ENCODE results near the gene EHMT2. TPM values are rescaled to one million over a fixed set of nuclear protein-coding genes. Genes with fewer than 3 reads are reported as not detected.
A peak's percentile ranks its signal among the peaks of the same experiment; 100 is the strongest.

Gene EHMT2
- total and polyA plus RNA-seq, 2 of the 13 experiments (the other 11 are each of a cell fraction or from before 2014, with no cell fraction given), result 55.2 to 69.2 TPM

- TF ChIP-seq SETDB1 (CRISPR knock-in tag; IDR thresholded peaks at IDR 0.05; ENCODE audit: borderline replicate concordance) (no peak), ZBTB7A (CRISPR knock-in tag; IDR thresholded peaks at IDR 0.05) (0 out of 2 replicates have a peak, but pooled peaks have one; percentile 46), ZNF720 (CRISPR knock-in tag; IDR thresholded peaks at IDR 0.05) (no peak), PBX2 (CRISPR knock-in tag; IDR thresholded peaks at IDR 0.05) (no peak), U2AF2 (IDR thresholded peaks at IDR 0.05; ENCODE audit: low read depth, low read length) (peak; percentile 12; the same call in 1 of the 2 replicates), ZBTB38 (CRISPR knock-in tag; IDR thresholded peaks at IDR 0.05) (peak; percentile 77), PRPF4 (IDR thresholded peaks at IDR 0.05; ENCODE audit: low read depth, low read length, poor library complexity, severe bottlenecking) (no peak), PCBP1 (IDR thresholded peaks at IDR 0.05; ENCODE audit: borderline replicate concordance, low read depth, low read length) (no peak), RORA (CRISPR knock-in tag; IDR thresholded peaks at IDR 0.05) (no peak), ZFY (CRISPR knock-in tag; IDR thresholded peaks at IDR 0.05) (peak; percentile 90), FOXO4 (CRISPR knock-in tag; conservative IDR thresholded peaks at IDR 0.05) (no peak), ZNF274 (CRISPR knock-in tag; IDR thresholded peaks at IDR 0.05) (peak; percentile 79), SP4 (CRISPR knock-in tag; IDR thresholded peaks at IDR 0.05) (peak; percentile 26; the same call in 1 of the 2 replicates), SRY (CRISPR knock-in tag; IDR thresholded peaks at IDR 0.05) (peak; percentile 42; the same call in 1 of the 2 replicates), AGO2 (optimal IDR thresholded peaks at IDR 0.05; ENCODE audit: low read depth, low read length) (peak; percentile 100)
- TF ChIP-seq, protein P1, sequence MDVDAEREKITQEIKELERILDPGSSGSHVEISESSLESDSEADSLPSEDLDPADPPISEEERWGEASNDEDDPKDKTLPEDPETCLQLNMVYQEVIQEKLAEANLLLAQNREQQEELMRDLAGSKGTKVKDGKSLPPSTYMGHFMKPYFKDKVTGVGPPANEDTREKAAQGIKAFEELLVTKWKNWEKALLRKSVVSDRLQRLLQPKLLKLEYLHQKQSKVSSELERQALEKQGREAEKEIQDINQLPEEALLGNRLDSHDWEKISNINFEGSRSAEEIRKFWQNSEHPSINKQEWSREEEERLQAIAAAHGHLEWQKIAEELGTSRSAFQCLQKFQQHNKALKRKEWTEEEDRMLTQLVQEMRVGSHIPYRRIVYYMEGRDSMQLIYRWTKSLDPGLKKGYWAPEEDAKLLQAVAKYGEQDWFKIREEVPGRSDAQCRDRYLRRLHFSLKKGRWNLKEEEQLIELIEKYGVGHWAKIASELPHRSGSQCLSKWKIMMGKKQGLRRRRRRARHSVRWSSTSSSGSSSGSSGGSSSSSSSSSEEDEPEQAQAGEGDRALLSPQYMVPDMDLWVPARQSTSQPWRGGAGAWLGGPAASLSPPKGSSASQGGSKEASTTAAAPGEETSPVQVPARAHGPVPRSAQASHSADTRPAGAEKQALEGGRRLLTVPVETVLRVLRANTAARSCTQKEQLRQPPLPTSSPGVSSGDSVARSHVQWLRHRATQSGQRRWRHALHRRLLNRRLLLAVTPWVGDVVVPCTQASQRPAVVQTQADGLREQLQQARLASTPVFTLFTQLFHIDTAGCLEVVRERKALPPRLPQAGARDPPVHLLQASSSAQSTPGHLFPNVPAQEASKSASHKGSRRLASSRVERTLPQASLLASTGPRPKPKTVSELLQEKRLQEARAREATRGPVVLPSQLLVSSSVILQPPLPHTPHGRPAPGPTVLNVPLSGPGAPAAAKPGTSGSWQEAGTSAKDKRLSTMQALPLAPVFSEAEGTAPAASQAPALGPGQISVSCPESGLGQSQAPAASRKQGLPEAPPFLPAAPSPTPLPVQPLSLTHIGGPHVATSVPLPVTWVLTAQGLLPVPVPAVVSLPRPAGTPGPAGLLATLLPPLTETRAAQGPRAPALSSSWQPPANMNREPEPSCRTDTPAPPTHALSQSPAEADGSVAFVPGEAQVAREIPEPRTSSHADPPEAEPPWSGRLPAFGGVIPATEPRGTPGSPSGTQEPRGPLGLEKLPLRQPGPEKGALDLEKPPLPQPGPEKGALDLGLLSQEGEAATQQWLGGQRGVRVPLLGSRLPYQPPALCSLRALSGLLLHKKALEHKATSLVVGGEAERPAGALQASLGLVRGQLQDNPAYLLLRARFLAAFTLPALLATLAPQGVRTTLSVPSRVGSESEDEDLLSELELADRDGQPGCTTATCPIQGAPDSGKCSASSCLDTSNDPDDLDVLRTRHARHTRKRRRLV (CRISPR knock-in tag; IDR thresholded peaks at IDR 0.05), result peak; percentile 92
- TF ChIP-seq, protein P2, sequence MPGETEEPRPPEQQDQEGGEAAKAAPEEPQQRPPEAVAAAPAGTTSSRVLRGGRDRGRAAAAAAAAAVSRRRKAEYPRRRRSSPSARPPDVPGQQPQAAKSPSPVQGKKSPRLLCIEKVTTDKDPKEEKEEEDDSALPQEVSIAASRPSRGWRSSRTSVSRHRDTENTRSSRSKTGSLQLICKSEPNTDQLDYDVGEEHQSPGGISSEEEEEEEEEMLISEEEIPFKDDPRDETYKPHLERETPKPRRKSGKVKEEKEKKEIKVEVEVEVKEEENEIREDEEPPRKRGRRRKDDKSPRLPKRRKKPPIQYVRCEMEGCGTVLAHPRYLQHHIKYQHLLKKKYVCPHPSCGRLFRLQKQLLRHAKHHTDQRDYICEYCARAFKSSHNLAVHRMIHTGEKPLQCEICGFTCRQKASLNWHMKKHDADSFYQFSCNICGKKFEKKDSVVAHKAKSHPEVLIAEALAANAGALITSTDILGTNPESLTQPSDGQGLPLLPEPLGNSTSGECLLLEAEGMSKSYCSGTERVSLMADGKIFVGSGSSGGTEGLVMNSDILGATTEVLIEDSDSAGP (CRISPR knock-in tag; IDR thresholded peaks at IDR 0.05; ENCODE audit: borderline replicate concordance), result peak; percentile 87
- TF ChIP-seq, protein P3, sequence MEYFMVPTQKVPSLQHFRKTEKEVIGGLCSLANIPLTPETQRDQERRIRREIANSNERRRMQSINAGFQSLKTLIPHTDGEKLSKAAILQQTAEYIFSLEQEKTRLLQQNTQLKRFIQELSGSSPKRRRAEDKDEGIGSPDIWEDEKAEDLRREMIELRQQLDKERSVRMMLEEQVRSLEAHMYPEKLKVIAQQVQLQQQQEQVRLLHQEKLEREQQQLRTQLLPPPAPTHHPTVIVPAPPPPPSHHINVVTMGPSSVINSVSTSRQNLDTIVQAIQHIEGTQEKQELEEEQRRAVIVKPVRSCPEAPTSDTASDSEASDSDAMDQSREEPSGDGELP (IDR thresholded peaks at IDR 0.05; ENCODE audit: borderline replicate concordance, low read depth), result peak; percentile 71; the same call in 1 of the 2 replicates
Measured at GRCh38 chr6:31834367-31835250, 62.9 kb downstream of the EHMT2 start (continued).

All from HepG2 (cell line).